GM19099 (cell line): ENCODE results near the gene SWAP70.
A peak's percentile ranks its signal among the peaks of the same experiment; 100 is the strongest.

Experiments used
- POLR2A ChIP-seq: IDR thresholded peaks from 3 replicates; pipeline ENCODE4 v1.6.1; 2011; ENCODE audit warnings: low read depth; ENCODE audit not compliant: insufficient read length; ENCODE audit errors: extremely low read depth

Gene SWAP70

GRCh38 chr11:9677951-9678350 lies 14.1 kb downstream of the SWAP70 start:
- no peak for TF ChIP-seq POLR2A

- no peak for TF ChIP-seq POLR2A
Measured at GRCh38 chr11:9678576-9678975, 14.7 kb downstream of the SWAP70 start.

GRCh38 chr11:9680028-9680427 lies 16.2 kb downstream of the SWAP70 start:
- no peak for TF ChIP-seq POLR2A

GRCh38 chr11:9681583-9682372 lies 17.9 kb downstream of the SWAP70 start:
- no peak for TF ChIP-seq POLR2A

GRCh38 chr11:9687711-9688477 lies 24.0 kb downstream of the SWAP70 start:
- TF ChIP-seq POLR2A: no peak

GRCh38 chr11:9688716-9689511 lies 25.0 kb downstream of the SWAP70 start:
- peak; percentile 47 for TF ChIP-seq POLR2A

- TF ChIP-seq POLR2A: no peak
Measured at GRCh38 chr11:9689721-9690120, 25.8 kb downstream of the SWAP70 start.

GRCh38 chr11:9691865-9692264 lies 28.0 kb downstream of the SWAP70 start:
- no peak for TF ChIP-seq POLR2A

GRCh38 chr11:9692691-9693090 lies 28.8 kb downstream of the SWAP70 start:
- TF ChIP-seq POLR2A: no peak

- TF ChIP-seq POLR2A: no peak
Measured at GRCh38 chr11:9693801-9694553, 30.1 kb downstream of the SWAP70 start.

GRCh38 chr11:9697766-9698165 lies 33.9 kb downstream of the SWAP70 start:
- TF ChIP-seq POLR2A: no peak

- TF ChIP-seq POLR2A: no peak
Measured at GRCh38 chr11:9700105-9700801, 36.4 kb downstream of the SWAP70 start.

- no peak for TF ChIP-seq POLR2A
Measured at GRCh38 chr11:9701799-9702198, 37.9 kb downstream of the SWAP70 start.

- TF ChIP-seq POLR2A: no peak
Measured at GRCh38 chr11:9703280-9703679, 39.4 kb downstream of the SWAP70 start.
